GOT3 (cell line): Measurements from ENCODE around the gene FARS2.

ENCODE experiments used
- DNase-seq: peaks from one replicate; lab custom pipeline; 2025; ENCODE audit warnings: mixed read lengths; lab: John Stamatoyannopoulos, UW

The FARS2 gene

DNA sequence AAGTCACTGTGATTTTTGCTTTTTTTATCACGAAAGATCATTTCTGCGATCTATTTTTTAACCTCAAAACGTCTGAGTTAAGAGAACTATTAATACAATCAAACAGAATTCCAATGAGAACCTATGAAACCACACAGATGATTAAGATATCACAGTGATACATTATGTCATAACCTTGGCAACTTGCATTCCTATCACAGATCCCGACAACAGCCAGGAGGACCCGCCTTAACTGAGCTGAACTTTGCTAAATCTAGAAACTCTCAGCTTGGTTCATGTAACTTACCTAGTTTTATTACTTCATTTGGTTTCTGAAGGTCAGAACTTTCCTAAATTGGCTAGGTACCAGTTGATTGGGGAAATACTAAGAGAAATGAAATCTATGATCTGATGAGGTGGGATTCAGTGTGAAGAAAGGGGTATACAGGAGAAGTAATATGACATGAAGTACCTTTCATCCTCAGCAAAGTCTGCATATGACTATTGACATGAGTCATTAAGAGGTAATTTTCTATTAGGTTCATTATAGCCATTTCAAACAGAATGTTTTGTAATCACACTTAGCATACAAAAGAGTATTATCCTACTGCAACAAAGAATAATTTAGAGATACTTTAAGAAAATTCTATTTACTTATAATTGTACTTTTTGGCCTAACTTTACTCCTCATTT is 11.7 kb upstream of the FARS2 start:
- DNase-seq = no peak

DNA sequence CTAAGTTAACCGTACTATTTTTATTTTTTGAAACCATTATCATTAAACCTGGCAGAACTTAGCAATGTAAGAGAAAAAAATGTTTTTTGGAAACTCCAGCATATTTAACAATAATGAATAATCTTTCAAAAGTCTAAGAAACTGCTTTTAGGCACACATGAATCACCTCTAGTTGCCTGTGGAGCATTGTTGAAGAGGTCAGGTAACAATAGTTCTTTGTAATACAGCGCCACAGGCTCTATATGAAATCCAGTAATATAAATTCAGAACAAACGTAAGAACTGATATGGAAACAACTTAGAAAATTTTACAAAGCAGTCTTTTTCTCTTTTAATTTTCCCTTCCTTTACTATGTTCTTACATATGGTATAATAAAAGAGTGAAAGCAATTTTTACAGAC is 10.9 kb upstream of the FARS2 start:
- no peak for DNase-seq

DNA sequence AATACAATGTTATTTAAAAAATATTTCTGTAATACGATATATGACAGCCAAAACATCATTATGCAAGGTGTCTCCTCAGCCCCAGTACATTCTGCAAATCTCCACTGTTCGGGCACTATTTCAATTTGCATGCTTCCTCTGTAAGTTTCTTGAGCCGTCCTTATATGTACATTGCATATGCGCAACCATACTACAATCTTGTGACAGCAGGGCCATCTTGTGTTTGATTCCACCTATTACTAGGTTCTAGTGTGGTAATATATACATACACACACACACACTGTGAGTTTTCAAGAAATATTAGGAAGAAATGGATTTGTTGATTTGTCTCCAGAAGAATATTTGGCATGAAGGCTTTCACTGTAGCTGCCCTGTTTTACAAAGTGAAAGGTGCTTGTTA is 10.4 kb upstream of the FARS2 start:
- DNase-seq = no peak

DNA sequence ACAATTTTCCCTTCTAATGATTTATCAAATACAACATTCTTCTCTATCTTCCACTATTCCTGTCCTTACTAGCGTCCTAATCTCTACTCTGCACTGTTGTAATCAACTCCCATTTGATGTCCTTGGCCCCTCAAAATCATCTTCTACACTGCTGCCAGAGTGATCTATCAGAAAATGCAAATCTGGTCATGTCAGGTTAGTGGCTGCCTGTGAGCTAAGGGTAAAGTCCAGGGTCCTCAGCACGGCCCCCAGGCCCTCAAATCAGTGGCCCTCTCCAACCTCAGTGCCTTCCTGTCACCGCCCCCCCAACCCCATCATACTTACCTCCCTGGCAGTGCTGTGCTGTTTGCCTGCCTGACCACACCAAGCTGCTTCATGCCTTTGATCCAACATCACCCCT is 4.4 kb upstream of the FARS2 start:
- no peak for DNase-seq

DNA sequence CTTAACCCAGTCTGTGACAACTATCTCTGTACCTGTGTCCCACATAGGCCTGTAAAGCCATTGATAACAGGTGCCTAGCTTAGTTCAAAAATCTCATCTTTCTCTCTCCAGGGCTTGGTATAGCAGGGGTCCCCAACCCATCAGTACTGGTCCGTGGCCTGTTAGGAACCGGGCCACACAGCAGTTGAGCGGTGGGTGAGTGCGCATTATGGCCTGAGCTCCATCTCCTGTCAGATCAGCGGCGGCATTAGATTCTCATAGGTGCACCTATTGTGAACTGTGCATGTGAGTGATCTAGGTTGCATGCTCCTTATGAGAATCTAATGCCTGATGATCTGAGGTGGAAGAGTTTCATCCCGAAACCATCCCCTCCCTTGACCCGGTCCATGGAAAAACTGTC is 3.9 kb upstream of the FARS2 start:
- no peak for DNase-seq

DNA sequence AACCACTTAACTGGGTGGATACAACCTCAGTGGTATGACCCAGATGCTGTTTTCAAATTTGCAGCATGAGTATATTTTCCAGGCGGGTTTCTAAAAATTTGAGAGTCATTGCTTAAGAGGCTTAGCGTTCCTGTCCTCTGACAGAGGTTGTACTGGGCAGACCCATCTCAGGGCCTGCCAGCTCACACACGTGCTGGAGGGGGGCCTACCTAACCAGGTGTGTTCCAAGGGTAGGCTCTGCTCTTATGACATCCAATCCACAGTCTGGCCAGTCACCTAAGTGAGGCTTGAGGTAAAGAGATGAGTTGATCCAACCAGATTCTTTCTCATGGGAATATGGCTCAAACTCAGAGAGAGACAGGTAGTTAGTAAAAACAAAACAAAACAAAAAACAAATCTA is 1.9 kb upstream of the FARS2 start:
- DNase-seq = no peak

DNA sequence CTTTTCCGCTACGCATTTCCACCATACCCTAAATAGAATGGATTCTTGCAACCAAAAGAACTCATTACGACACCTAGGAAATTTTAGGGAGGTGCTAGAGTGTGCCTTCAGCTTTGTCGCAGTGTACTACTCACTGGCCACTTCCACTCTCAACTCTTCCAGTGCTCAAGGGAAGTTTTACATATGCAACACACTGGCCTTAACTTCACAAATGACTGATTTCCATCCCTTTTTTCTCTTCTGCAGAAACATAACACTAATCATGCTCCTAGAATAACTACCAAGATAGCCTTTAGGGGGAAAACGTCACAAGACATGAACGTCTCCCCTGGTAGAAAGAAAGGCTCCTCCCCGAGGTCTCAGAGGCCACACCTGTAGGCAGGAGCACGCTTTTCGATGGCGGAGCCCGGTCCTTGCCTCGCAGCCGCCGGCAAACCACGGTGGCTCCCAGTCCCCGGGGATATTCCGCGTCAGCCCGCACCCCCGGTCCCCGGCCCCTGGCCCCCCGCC is 1.1 kb upstream of the FARS2 start:
- DNase-seq = no peak

DNA sequence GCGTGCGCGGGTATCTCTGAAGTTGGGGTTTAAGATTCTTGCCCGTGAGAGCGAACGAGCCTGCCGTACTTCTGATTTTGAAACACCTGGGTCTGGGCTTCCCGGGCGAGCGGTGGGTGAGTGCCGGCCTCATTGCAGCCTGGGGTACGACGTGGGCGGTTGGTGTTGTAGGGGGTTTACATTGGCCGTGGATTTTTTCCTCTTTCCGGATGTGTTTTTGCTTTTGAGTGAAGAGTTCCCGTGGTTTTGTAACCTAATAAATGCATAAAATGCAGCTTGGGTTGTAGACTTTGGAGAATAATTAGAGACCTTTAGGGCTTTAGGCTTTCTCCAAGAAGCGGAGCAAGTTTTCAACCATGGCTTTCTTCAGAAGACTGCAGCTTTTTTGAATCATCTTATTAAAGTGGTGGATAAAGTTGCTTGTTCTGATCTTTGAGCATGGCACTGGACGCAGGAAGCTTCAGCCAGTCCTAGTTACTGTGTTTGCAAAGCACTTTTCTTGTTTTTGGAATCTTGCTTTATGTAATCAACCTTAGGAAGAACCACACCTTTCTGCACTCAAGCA is 314 bp downstream of the FARS2 start:
- no peak for DNase-seq

DNA sequence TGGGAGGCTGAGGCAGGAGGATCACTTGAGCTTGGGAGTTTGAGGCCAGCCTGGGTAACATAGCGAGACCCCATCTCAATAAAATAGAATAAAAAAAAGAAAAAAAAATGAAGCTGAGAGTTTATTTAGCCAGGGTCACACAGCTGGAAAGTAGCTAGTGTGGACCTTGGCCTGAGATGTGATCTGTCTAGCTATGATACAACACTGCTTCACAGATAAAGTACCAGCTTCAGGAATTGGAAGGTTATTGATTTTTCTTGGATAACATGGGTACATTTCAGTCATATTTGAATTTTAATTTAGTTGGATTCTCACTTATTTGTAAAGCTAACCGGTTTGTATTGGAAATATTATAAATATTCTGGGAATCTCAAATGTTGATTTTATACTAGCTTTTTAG is 5.1 kb downstream of the FARS2 start:
- DNase-seq = no peak

DNA sequence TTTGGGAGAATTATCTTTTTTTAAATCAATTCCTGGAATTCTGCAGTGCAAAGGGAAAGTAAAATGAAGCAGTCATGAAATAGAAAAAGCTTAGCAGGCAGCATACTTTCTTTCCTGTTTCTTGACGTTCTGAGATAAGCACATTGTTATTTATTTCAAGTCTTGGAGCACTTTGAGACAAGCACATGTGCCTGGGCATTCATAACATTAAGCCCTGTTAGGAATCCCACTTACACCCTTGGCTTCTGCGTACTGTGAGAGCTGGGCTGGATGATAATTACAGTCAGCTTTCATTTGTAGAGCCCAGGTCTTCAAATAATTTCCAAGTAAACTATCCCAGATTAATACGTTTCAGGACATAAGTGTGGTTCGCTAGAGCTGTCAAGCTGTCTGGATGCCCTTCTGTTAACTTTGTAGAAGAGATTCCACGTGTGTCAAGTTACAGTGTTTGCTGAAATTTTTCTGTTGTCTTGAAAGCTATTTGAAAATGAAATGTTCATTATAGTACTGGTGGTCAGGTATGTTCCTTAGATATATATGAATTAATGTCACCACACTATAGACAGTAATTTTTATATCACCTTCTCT is 8.9 kb downstream of the FARS2 start:
- DNase-seq = no peak

DNA sequence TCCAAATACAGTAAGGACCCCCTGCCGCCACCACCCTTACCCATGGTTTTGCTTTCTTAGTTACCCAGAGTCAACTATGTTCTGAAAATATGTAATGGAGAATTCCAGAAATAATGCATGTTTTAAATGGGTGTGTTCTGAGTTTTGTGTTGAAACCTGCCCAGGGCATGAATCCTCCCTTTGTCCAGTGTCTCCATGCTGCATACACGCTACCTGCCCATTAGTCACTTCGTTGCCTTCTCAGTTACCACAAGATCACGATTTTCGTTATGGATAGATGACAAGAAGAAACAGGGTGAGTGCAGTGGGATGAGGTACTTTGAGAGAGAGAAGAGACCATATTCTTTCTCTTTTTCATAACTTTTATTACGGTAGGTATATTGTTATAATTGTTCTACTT is 10.6 kb downstream of the FARS2 start:
- DNase-seq = no peak

DNA sequence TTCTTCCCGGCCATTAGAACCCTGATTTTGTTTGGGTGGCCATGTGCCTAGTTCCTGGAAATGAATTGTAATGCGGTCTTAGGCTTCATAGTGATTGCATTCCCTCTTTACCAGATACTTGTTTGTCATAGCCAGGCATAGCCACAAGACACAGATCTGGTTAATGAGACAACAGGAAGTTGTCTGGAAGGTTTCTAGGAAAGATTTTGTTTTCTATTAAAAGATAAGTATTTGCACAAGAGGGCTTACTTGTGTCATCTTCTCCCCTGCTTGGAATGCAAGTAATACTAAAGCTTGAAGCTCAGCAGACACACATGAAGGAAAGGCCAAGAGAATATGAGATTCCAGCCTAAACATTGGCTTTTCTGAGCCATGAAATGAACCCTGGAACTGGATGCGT is 12.9 kb downstream of the FARS2 start:
- DNase-seq = no peak

DNA sequence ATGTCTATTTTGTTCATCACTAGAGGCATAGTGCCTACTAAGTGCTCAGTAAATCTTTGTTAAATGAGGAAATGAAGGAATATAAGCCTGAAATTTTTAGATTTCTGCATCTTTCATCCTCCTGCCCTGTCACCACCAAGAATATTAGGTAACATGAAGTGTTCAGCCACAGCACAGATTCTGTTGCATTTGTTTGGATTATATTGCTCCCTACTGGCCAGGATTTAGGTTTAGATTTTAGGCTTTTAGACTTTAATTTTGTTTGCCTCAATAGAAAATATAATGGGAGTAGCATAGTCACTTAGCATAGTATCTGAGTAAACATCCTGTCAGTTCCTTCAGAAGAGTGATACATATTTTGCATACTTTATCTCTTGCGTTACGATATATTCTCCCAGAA is 14.2 kb downstream of the FARS2 start:
- DNase-seq = no peak

DNA sequence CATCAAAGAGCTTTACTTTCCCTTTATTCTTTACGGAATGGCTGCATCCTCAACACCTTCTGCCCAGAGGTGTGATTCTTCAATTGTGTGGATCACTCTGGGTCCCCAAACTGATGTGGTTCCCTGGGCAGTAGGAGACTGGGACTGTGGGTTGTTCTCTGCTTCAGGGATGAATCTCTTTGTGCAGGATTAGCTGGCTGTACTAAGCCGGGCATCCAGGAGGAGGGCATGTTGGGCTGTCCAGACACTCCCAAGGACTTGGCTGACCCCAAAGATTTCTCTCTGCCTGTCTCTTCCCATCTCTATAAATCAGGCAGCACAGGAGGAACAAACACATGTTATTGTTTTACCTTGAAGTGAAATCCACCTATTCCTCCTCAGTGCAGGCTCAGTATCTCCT is 15.3 kb downstream of the FARS2 start:
- DNase-seq = no peak

DNA sequence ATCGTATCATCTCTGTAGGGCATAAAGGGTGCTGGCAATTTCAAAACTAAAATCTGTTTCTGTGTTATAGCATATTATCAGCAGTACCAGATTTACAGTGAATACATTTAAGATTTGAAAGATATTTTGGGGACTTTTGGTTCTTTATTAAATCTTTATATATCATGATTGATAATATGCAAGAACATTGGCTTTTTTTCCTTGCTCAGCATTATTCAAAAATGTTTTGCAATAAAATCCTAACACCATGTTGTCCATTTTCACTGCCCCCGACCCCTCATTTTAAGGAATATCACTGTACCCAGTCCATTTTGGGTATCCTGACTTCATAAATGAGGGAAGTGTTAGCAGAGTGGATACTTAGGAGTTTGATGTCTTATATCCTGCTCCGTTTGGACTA is 16.3 kb downstream of the FARS2 start:
- no peak for DNase-seq

DNA sequence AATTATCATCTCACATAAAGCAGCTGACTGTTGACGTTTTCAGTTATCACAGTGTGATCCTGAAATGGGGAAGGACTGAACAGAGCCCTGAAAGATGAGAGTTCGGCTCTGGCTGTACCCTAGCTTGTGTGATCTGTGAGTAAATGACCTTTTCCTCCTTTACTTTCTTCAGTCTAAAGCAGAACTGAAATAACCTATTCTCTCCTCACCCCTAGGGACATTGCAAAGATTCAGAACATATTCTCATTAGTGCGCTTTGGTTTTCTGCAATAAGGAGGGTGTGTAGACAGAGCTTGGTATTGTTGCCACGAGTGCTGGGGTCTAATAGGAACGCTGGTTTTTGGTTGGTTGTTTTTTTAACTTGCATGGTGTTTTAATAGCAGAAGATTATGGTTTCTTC is 16.7 kb downstream of the FARS2 start:
- DNase-seq = no peak

DNA sequence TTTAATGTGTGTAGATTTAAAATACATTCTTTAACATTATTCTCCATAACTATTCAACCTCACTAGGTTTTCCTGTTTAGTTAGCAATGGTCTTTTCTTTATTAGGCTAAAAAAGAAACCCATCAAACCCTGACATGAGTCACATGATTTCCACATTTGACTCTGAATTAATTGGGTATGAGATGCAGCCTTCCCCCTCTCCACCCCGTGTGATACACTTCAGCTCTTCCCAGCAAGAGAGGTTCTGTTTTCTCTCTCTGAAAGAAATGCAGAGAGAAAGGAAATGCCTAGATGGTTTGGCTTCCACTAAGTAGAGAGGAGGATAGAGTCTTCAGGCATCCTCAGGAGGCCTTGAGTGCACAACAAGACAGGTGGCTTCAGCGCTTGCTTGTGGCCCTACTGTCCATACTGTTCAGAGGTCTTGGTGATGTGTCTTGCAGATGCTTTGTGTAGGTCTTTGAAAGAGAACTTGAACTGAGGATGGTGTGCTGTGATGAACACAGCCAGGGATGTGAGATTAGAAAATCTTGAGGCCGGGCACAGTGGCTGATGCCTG is 17.3 kb downstream of the FARS2 start:
- no peak for DNase-seq

DNA sequence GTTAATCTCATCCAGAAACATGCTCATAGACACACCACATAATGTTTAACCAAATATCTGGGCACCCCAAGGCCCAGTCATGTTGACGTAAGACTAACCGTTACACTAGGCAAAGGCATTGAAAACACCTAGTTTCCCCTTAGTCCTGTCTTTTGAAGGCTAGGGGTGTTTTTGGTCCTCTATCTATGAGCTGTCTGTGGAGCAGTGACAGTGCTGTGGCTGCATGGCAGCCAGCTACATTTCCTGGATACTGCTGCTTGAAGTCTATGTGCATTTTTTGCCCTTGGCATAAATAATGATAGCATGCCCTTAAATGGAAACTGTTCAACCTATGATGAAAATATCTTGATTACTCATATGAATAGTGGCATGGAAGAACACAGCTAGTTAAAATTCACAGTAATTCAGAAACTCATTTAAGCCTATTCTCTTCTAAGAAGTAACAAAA is 18.6 kb downstream of the FARS2 start:
- DNase-seq = no peak

DNA sequence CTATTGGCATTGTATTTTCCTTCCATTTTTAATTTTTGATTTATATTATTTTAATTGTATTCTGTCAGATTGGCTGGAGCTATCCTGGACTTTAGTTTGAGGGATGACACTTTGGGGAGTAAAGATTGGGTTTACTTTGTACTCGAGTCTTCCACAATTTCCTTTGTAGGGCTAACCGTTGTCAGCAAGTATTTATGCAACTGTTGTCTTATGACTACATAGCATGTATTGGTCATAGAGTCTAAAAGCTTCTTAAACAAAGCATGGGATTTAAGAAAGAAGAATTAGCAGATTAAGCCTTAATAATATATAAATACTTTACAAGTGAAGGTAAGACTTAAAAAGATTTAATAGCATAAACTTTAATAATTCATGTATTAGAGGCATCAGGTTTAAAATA is 19.6 kb downstream of the FARS2 start:
- DNase-seq = no peak

DNA sequence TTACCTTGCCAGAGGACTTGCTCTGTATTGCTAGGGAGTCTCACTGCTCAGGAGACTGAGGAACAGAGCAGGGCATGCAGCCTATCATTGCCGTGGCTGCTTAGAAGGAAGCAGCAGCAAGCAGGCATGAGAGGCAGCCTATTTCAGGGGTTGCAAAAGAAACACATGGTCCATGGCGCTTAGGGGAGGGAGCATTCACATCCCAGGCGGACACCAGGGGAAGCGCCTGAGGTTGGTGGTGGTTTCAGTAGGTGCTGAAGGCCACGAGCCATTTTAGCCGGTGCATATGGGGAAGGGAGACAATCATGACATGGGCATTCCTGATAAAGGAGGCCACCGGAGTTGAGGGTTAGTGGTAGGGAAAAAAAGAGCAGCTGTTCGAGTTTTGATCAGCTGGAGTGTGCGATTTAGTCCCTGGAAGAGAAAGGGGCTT is 20.9 kb downstream of the FARS2 start:
- no peak for DNase-seq

DNA sequence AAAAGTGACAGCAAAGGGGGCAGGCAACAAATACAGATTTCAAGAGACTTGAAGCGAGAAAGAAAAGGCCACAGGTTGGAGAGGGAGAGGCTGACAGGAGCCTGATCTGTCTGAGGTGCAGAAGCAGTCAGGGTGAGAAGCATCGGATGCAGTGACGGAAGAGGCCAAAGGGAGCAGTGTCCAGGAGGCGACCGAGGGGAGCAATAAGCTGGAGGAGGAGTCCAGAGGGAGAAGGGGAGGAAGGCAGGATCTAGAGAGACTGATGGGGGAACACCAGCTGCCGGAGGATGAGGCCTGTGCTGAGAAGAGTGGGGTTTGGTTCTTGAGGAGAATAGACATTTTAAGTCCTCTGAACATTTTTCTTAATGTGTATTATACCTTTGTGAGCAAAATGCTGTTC is 23.8 kb downstream of the FARS2 start:
- no peak for DNase-seq

DNA sequence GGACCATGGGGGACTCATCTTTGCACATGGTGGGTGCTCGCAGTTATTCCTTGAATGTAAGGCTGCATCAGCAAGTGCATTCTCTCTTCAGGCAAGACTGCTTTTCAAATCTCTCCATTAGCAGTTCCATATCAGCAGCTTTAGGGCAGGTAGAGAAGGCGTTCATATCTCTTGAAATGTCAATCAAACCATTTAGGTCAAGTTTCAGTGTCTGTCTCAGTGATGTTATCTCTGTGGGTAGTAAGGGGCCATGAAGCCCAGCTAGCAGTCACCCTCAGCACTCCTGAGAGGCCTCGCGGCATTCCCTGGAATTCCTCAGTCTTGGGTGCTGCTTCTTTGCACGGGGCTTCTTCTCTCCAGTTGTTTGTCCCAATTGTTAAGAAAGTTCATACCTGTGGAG is 24.2 kb downstream of the FARS2 start:
- no peak for DNase-seq

DNA sequence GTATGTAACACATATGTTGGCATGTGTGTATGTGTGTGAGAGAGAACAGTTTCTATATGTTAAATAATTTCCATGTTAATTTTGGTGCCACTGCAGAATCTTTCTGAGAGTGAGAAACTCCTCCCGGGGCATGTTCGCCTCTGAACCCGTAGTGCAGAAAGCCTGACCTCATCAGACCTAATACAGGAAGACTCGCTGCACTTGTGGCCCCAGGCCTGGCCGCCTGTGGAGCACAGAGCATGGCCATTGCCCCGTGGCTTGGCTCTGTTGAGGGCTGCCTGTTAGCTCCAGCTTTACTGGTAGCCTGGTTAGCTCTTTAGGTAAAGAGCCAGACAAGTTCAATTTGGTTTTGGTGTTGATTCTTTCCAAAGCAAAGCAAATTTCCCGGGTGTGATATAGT is 25.5 kb downstream of the FARS2 start:
- DNase-seq = no peak
